ENCODE measurements around the gene SUPT3H.
"Not testable (repeated sequence)": the region's sequence is repeated elsewhere in the genome, so short reads cannot be mapped to it uniquely, and the experiment has no call there.

SUPT3H gene

DNA sequence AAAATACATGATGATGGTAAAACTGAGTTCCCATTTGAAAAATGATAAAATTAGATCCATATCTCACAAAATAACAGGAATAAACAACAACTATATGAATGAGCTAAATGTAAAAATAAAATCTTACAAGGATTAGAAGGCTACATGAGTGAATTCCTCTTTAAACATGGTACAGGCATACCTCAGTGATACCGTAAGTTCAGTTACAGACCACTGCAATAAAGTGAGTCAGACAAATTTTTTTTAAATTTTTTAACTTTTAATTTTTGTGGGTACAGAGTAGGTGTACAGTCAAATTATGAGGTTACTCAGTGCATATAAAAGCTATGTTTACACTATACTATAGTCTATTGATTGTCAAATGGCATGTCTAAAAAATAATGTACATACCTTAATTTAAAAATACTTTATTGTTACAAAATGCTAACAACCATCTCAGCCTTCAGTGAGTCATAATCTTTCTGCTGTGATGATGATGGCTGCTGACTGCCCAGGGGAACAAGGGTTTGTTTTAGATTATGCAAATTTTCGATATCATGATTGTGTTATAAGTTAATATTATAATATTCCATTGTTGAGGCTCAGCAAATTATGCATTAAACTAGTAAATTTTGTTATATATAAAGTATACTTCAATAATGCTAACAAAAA, 272.4 kb downstream of the SUPT3H start:
- no peak for DNase-seq

DNA sequence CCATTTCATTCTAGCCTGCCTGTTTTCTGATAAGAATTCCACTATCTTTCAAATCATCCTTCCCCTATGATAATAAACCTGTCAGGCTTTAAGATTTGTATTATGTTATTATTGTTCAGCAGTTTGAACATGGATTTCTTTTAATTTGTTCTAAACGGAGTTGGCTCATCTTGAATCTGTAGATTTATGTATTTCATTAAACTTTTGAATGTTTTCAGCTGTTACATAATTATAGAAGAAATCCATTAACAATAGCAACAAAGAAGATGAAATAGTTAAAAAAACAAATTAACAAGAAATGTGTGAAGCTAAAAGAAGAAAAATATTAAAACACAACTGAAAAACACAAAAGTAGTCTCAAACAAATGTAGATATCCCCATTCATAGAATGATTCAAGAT, 273.3 kb downstream of the SUPT3H start:
- DNase-seq = no peak

DNA sequence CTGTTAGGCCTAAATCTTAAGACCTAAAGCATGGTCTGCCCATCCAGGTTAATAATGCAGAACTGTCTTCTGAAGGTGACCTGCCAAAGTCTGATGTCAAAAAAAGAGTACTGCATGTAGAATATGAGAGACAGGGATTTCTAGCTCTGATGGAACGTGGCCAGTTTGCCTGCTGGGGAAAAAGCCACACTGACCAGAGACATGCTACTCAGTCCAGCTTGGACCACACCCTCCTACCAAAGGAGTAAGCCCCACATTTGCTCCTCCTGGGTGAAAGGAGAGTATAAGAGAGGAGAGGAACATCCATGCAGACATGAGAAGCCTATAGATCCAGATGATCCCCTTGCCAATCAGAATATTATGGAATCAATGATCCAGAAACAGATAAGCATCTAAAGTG, 279.5 kb downstream of the SUPT3H start:
- no peak for DNase-seq

DNA sequence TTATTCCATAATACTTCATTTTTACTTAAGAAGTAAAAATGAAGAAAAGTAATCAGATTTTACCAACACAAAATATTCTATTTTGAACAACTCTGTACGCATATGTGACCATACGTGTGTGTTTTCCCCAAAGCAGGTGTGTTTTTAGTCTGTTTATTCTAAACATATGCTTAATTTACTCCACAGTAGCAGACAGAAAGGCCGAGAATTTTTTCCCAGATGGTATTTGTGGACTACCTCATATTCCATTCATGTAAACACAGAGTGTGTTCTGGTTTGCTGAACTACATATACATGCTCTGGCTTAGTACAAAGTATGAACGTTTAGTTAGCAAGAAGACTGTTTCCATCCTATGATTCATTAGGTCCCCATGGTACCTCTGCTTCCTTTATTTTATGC, 282.9 kb downstream of the SUPT3H start:
- DNase-seq = no peak

DNA sequence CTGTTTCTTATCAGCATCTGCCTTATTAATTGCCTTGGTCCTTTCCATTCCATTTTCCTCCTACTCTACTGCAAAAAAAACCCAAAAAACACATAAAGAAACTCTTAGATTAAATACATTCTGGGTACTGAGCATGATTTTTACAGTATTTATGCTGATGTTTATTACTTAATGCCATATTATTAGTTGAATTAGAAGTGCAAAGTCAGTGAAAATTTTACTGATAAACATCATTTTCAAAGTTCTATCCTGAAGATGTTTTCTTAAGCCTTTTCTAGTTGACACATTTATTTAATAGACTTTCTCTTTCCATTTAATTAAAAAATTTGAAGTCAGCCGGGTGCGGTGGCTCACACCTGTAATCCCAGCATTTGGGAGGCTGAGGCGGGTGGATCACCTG, 285.6 kb downstream of the SUPT3H start:
- DNase-seq = no peak

DNA sequence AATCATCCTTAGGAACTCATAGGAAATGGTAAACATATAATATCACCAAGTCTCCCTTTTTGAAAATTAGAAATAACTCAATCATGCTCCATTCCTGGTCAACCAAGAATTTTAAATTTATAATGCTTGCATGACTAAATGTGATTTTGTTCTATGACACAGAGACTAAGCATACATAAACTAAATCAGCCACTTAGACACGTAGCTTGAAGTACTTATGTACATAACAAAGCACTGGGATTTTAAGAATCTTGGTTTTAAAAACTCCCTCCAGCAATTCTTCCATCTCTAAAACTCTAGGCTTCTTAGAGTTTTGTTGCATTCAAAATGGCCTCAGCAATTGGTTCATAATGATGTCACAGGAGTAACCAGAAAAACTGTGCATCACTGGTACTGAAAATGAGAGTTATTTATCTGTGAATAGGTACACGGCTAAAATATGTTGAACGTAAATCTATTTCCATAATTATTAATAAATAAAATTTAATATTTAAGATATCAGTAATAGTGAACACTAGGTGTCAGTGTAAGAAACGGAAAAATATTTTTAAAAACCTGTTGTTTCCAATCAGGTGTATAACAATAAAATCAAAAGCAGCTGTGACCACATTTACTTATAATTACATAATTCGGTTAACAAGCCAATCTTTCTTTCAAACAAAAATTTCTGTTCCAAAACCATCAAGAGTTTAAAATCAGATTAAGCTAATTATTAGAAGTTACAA, 291.2 kb downstream of the SUPT3H start:
- DNase-seq = no peak

DNA sequence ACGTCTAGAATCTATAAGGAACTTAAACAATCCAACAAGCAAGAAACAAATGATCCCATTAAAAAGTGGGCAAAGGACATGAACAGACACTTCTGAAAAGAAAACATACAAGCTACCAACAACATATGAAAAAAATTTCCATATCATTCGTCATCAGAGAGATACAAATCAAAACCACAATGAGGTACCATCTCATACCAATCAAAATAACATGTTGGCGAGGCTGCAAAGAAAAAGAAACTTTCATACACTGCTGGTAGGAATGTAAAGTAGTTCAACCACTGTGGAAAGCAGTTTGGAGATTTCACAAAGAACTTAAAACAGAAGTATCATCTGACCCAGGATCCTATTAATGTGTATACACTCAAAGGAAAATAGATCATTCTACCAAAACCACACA, 293.5 kb downstream of the SUPT3H start:
- DNase-seq = no peak

DNA sequence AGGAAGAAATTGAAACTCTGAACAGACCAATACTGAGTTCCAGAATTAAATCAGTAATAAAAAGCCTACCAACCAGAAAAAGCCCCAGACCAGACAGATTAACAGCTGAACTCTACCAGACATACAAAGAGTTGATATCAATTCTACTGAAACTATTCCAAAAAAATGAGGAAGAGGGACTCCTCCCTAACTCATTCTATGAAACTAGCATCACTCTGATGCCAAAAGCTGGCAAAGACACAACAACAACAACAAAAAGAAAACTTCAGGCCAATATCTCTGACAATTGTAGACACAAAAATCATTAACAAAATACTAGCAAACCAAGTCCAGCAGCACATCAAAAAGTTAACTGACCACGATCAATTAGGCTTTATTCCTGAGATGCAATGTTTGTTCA, 295.6 kb downstream of the SUPT3H start:
- no peak for DNase-seq

DNA sequence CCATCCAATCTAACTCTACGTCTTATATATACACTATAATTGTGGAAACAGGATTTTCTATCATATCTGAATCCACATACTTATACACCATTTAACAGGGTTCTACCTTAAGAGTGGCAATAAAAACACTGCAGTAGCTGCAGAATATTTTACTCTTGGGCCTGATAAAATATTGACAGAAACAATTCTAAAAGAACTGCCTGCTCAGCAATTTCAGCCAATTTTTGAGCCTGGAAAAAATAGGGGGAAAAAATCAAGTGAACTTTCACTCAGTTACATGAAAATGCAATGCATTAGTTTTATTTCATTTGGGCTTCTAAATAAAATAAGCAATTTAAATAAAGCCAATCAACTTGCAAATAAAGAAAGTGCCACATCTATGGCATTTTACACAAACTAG, 296.1 kb downstream of the SUPT3H start:
- DNase-seq = no peak

DNA sequence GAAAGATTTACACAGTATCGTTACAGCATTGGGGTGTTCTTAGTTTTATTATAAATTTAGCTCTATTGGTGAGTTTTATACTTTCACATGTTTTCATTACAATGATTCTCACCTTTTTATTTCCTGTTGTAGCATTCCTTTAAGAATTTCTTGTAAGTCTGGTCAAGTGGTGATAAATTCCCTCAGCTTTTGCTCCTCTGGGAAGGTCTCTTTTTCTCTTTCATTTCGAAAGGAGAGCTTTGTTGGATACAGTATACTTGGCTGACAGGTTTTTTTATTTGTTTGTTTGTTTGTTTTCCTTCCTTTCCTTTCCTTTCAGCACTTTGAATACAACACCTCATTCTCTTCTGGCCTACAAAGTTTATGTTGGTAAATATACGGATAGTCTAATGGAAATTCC, 299.3 kb downstream of the SUPT3H start:
- DNase-seq = no peak

DNA sequence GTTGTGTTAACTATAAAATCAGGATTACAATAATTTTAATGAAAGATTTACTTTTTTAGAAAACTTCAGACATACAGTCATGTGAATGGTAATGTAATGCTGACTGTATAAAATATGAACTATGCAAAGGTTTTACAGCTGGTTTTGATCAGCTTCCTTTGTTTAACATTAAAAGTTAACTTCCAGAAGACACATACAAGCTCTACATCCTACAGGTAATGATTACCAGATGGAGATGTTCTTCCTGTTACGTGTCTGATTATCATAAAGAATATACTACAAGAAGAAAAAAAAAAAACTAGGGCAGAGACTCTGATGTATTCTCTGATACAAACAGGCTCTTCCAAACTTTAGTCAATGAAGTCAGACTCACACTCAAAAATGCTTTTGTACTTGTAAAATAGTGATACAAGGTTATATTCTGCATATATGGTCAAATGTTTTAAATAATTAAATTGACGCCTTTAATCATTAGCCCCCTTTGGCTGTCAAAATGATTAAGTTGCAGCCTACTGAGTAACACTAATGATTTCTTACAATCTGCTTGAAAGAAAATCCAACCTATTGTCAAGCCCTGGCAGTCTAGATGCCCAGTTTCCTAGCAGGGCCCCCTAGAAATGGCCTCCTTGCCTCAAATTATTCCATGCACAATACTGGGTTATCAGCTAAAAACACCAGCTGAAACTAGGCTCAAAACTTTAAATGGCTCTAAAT, 301.4 kb downstream of the SUPT3H start:
- DNase-seq = no peak

DNA sequence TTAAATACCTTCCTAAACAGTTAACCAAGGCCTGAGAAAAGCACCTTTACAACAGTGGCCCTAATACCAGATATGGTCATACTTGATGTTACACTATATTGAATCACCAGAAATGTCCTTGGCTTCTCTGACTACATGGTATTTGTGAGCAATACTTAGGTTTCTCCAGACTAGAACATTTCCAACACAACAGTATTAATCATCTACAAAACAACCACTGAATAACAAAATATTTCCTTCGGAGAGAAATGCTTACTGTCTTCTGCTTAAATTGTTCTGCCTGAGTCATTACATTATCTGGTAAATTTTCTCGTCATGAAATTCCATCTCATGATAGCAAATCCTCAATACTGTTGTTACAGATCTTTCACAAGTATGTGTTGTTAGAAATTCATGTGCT, 302.5 kb downstream of the SUPT3H start:
- no peak for DNase-seq

DNA sequence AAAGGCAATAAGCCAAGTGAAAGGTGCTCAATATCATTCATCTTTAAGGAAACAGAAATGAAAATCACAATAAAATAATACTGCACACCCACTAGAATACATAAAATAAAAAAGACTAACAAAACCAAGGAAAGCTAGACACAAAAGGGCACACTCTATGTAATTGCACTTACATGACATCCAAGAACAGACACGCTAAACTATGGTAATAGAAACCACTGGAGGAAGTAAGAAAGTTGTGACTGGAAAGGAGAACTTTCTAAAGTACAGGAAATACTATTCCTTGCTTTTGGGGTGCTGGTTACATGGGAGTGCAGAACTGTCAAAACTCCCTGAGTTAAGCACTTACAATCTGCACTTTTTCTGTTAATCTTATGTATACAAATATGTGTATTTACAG, 303.3 kb downstream of the SUPT3H start:
- no peak for DNase-seq

DNA sequence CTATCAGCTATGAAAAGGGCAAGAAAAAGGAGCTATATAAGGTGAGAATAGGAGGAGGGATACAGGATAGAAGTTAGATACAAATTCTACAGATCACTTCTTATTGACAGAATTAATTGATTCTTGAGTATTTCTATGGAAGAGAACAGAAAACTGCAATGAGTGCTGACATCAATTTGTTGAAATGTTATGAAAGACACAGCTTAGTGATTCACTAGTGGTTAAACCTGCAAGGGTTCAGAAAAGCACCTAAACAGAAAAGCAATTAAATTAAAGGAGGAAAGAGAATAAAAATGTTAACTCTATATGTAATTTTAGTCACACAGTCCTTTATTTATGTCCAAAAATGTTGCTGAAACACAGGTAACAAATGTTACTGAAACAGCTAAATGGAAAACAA, 304.0 kb downstream of the SUPT3H start:
- DNase-seq = no peak

DNA sequence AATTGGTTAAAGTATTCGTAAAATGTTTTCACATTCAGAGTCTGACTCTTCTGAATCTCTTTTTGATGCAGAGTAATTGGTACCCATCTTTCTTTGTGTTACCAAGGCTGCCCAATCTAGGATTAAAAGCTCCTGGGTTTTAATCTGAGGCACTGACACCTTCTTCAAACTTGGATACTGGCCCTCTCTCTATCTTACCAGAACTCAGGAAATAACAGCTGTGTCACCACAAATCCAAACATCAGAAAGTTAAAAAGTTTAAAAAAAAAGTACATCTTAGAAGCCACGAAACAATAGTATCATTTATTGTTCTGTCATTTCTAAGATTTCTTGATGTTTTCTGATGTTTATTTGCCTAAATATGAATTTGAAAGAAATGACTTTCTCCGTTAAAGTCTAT, 305.1 kb downstream of the SUPT3H start:
- DNase-seq = no peak

DNA sequence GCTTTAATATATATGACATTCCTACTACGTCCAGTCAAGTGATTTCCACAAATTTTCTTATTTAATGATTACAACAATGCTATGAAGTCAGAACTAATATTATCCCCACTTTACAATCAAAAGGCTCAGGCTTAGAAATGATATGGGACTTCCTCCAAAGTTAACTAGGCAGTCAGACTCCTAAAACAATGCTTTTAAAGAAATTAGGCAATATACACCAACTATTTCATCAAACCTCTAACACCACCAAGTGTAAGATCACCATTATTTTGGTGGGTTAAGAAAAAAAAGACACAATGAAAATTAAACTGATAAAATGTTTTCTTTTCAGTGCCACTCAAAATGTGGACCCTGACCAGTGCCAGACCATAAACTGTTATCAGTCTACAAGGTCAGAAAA, 305.7 kb downstream of the SUPT3H start:
- DNase-seq = no peak

DNA sequence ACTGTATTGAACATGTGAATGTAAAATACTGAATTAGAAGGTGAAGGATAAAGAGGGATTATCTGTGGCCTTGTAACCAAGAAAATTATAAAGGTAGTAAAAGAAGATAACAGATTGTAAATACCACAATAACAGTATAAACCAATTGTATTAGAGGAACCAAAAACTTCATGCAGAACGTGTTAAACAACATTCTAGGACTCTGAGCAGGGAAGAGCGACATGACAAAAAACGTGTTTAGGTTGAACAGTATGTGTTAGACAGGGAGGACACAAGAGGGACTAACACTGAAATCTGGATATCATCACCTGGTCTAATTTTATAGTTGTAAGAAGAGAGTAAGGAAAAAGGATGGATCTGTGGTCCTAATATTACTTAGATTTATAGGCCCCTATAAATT, 308.6 kb downstream of the SUPT3H start:
- no peak for DNase-seq

DNA sequence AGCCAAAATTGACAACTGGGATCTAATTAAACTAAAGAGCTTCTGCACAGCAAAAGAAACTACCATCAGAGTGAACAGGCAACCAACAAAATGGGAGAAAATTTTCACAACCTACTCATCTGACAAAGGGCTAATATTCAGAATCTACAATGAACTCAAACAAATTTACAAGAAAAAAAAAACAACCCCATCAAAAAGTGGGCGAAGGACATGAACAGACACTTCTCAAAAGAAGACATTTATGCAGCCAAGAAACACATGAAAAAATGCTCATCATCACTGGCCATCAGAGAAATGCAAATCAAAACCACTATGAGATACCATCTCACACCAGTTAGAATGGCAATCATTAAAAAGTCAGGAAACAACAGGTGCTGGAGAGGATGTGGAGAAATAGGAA, 310.3 kb downstream of the SUPT3H start:
- not testable (repeated sequence) for DNase-seq

DNA sequence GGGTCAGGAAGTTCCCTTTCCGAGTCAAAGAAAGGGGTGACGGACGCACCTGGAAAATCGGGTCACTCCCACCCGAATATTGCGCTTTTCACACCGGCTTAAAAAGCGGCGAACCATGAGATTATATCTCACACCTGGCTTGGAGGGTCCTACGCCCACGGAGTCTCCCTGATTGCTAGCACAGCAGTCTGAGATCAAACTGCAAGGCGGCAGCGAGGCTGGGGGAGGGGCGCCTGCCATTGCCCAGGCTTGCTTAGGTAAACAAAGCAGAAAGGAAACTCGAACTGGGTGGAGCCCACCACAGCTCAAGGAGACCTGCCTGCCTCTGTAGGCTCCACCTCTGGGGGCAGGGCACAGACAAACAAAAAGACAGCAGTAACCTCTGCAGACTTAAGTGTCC, 315.1 kb downstream of the SUPT3H start:
- not testable (repeated sequence) for DNase-seq

DNA sequence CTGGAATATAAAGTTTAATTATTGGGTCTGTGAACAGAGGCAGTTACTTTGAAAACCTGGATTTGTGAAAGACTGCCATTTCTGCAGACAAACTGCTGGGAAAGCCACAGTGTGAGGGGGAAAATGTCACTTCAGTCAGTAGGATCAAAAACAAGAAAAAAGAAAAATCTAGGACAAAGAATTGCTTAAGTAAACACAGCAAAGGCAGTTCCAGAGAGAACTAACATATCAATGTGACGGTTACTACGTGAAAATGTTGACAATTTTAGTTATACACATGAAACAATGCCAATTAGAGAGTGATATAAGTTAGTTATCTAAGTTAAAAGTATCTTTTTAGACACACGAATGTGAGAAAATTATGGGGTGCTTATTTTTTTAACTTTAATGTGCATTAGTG, 320.0 kb downstream of the SUPT3H start:
- no peak for DNase-seq

DNA sequence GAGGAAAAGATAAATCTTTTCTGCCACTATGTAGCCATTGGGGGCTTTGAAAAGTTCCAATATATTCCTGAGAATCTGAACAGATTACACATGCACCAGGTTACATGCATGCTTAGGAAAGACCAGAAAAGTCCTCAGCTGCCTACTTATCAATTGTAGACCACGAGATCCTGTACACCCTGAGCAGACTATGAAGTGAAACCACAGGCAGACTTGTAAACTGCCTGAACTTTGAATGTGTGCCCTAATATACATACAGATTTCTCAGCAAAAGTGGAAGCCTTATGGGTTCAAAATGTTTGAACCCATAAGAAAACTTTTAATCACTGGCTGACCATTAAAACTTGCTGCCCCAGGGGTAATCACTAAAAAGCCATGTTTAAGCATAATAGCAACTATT, 323.1 kb downstream of the SUPT3H start:
- DNase-seq = no peak

DNA sequence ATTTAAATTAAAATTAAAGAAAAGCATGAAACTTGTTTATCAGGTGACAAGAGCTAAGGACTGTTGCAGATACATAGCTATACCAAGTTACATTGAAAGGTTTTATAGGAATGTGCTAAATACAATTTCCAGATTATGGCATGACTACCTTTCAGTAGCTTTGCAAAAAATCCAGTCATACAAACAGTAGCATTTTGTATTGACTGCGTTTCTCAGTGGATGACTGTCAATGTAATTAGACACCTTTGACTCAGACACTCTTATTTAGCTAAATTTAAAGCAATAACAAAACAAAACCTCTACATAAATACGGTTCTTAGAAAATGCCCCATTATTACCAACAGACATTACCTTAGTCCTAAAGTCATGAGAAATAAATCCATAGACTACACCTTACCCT, 325.4 kb downstream of the SUPT3H start:
- DNase-seq = no peak

DNA sequence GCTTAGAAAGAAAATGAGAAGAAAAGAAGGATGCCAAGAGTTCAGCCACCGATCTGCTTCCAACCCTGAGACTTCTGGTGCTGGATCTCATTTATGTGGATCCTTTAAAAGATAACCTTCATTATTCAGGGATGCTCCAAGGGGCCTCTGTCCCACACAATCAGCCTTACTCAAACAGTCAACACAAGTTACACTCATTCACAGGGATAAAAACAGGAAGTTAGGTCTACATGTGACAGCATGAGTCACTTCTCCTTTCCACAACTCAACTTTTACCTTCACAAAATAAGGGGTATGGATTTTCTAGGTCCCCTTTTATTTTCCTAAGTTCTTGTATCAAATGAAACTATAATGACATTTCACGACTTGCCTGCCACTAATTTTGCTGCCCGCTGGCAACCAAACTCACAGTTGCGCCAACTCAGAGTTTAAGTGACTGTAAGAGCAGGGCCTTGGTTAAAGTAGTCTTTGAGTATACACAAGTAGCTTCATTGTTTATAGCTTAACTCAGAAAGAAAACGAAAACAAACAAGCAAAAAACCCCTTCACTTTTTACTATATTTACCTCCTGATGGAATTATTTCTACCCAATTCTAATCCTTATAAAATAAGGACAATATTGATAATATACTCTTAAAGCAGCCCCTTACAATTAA, 328.4 kb downstream of the SUPT3H start:
- DNase-seq = no peak

DNA sequence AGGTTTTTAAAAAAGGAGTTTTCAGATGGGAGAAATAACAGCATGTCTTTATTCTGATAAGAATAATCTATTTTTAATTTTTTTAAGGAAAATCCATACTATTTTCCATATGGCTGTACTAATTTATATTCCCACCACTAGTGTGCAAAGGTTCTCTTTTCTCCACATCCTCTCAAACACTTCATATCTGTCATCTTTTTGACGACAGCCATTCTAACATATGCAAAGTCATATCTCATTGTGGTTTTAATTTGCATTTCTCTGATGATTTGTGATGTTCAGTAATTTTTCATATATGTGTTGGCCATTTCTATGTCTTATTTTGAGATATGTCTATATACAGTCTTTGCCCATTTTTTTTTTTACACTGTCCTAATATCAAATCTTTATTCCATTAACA, 330.2 kb downstream of the SUPT3H start:
- no peak for DNase-seq

Data from activated CD4-positive, alpha-beta T cell treated with anti-CD3 and anti-CD28 coated beads for 1 hour (primary cell).